ENCODE results near the gene PRKD3.

Gene PRKD3

DNA sequence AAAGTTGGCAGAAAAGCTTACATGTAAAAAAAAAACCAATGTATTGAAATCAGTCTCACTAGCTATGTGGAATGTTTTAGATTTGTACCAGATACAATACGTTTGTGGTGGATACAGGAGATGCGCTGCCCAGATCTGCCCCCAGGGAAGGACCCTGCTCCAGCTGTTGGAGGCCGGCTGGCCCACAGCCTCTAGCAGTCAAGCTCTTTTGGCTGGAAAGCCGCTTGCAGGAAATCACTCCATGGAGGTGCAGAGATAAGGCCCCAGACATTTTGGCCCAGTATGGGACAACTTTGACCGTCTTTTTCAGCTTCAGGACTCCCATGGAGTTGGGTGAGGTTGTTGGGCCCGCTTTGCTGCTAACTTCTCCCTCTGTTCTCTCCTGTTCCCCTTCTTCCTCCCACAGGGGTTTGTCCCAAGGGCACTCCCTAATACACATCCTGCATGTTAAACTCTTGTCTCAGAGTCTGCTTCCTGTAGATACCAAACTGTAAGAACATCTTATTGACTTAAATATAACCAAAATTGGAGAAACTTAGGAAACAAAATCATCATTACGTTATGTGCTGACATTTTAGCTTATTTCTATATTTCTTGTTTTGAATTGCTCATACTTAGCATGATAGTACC is 18.1 kb upstream of the PRKD3 start:
- DNase-seq, result no peak

DNA sequence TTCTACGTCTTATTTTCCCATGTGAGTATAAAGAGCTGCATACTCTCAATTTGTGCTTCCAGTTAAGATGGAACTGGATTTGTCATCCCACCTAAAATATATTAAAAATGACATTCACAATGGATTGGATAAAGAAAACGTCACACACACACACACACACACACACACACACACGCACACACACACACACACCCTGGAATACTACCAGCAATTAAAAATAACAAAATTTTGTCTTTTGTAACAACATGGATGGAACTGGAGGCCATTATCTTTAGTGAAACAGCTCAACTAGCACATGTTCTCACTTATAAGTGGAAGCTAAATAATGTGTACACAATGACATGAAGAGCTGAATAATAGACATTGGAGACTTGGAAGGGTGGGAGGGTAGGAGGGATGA is 16.0 kb upstream of the PRKD3 start:
- DNase-seq, result no peak

DNA sequence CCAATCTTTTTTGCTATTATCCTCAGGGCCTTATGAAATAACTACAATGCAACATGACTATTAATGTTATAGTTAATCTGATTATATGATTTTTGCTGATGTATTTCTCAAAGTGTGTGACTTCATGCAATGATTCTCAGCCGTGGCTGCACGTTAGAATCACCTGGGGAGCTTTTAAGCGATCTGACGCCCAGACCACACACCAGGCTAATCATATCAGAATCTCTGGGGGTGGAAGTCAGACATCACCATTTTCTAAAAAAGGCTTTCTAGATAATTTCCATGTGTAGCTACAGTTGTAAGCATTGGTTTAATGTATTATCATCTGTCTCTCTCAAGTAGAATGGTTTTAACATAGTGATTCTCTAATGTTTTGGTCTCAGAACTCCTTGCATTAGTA is 14.3 kb upstream of the PRKD3 start:
- DNase-seq, result no peak

DNA sequence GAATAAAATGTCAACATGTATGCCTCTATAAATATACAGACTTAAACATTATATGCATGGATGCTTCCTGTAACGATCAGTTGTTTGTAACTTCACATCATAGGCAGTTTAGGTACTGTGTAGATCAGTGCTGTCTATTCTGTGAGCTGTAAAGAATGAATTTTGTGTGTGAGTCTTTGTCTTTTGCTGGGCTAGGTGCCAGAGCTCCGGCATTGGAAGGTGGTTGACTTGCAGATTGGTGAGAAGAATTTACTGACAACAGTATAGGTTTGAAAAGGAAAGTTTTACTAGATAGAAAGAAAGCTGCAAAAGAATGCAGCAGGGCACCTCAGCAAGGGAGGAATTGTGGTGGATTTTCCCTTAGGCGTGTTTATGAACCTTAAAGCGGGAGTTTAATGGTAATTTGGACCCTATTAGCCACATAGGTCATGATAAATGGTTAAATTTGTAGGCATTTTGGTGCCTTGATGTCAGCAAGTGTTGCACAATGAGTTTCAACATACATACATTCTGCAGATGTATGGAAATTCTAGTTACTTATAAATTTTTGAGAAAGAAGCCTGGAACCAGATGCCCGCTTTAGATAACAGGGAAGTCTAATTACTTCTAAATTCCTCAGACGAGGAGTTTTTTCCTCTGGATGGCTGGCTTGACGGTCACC is 13.1 kb upstream of the PRKD3 start:
- no peak for DNase-seq

DNA sequence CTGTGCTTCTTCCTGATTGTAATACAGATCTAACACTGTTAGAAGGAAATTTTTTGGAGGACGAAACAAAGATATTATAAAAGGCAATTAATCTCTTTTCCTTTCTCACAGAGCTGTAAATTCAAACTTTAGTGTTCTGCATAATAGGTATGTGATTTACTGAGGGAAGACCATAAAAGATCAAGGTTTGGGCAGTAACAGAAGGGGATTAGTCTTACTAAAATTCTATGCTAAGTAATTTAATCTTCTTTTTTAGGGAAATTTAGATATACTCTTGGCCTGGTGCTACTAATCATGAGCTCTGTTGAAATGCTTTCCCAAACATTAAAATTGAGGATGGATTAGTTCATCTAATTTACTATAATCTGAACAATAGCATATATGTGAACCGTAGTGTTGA is 11.0 kb upstream of the PRKD3 start:
- DNase-seq, result no peak

DNA sequence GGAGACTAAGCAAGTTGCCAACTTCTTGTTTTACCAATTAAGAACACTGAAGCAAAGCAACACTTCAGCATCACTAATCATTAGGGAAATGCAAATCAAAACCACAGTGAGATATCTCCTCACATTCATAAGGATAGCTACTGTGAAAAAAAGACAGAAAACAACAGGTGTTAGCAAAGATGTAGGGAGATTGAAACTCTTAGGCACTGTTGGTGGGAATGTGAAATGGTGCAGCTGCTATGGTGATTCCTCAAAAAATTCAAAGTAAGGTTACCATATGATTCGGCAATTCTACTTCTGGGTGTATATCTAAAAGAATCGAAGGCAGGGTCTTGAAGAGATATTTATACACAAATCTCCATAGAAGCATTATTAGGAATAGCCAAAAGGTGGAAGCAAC is 8.6 kb upstream of the PRKD3 start:
- no peak for DNase-seq

DNA sequence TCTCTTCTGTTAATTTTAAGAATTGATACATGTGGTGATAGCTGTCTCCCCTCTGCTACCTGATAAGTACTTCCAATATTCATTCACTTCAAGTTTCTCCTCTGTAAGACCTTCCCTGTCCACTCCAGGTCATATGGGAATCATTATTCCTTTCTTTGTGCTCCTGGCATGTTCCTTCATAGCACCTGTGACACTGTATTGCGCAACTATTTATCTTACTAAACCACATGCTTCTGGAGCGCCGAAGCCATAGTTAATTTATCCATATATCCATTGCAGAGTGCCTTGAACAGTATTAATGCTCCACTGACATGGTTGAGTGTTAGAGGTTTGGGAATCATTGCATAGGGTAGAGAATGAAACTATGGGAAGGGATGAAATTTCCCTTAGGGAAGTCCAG is 7.9 kb upstream of the PRKD3 start:
- DNase-seq, result no peak

DNA sequence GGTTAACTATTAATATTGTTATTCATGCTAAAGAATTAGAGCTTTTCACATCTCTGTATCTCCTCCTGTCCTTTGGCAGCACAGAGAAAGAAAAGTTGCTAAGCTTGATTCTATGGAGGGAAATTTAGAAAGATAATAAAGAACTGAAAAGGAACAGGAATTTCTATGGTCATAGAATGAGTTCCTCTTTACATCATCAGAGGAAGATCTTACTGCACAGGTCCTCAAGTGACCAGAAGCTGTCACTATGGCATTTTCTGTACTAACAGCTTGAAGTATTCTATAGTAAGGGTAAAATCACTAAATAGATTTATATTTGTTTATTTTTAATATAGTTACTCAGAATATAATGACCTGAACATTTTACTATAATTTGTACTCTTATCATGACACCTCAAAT is 6.0 kb upstream of the PRKD3 start:
- no peak for DNase-seq

DNA sequence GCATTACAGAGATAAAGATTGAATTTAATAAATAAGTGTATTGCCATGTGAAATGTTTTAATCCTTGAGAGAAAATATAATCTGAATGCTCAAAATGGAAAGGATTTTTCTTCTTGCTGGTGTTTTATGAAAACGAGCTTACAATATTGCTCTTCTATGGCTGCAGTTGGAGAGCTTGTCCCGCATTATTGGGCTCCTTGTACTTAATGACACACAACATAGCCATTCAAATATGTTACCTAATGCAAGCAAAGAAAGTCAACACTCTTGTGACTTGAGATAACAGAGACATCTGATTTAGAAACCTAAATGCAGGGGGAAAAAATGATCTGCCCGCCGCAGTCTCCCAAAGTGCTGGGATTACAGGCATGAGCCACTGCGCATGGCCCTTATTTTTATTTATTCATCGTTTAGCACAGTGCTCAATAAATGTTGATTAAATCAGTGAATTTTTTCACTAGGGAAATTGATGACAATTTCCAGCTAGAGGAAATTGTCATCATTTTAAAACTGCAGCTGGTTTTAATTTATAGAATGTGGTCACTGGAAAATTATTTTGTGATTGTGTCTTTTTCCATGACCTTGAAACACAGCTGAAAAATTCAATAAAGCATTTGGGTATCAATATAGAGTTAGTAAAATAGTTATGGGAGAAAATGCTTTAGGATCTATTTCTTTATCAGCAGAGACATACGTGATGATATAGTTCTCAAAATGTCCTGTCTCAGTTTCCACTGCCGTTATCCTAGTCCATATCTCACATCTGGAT is 2.4 kb upstream of the PRKD3 start:
- DNase-seq, result no peak

DNA sequence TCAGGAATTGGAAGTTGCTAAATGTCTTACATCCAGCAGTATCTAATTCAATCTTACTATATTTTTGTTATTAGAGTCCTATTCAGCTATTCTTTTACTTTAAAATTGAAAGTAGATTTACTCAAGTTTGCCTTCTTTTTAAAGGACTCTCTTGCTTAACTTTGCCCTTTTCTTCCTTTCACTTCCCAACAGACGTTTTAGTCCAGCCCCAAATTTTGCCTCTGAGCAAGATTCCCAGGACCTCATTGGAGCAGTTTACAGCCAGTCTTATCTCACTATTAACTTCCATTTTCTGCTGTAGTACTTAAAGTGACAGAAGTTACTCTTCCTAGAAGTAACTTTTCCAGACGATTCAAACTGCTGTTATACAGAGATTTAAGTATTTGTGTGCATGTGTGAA is 1.7 kb upstream of the PRKD3 start:
- DNase-seq, result no peak

DNA sequence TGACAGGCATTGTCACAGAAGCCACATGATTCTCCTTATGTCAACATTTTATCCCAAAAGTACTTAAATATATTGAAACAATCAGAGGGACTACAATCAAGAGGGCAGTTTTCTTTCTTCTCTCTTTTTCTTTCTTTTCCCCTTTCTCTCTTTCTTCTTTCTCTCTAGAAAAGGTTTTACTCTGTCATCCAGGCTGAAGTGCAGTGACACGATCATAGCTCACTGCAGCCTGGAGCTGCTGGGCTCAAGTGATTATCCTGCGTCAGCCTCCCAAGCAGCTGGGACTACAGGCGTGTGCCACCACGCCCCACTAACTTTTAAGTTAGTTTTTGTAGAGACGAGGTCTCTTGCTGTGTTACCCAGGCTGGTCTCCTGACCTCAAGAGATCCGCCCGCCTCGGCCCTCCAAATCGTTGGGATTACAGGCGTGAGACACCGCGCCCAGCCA is 1.0 kb upstream of the PRKD3 start:
- no peak for DNase-seq

DNA sequence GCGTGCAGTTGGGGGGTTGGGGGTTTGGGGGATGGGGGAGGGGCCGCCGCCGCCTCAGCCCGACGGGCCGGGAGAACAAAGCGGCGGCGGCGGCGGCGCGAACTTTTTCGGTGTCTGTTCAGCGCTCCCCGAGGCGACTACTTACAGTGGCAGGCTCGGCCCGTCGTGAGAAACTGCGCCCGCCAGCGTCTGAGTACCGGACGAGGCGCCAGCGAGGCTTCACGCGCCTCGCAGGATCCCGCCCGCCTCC is 172 bp downstream of the PRKD3 start:
- peak; percentile 53 for DNase-seq

DNA sequence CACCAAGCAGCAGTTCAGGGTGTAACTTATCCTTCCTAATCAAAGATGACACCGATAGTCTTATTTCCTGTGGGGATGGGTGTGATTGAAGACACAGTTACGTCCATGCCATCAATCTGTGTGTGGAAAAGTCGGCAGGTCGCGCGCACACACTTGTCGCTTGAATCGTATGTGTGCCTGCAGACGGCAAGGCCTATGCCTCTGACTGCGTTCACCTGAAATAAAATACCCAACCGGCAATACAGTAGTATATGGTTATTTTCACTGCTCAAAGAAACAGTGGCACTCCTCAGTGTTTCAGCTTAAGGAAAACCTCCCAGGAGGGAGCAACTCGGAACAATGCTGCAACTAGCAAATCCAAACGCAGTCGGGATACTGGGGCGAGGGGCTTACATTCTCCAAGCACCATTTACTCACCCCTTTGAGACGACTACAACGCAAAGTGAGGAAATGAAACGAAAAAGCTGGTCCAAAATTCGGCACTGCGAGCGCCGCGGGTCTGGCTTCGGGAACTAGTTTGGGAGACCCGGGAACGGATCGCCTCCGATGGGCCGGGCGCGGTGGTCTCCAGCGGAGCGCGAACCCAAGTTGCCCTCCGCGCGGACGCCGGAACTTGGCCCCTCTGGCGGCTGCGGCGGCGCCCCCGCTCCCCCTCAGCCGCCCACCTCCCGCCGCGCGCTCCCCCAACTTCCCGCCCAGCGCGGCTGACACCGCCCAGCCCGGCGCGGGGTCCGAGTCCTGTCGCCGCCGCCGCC is 675 bp downstream of the PRKD3 start:
- peak; percentile 44 for DNase-seq

DNA sequence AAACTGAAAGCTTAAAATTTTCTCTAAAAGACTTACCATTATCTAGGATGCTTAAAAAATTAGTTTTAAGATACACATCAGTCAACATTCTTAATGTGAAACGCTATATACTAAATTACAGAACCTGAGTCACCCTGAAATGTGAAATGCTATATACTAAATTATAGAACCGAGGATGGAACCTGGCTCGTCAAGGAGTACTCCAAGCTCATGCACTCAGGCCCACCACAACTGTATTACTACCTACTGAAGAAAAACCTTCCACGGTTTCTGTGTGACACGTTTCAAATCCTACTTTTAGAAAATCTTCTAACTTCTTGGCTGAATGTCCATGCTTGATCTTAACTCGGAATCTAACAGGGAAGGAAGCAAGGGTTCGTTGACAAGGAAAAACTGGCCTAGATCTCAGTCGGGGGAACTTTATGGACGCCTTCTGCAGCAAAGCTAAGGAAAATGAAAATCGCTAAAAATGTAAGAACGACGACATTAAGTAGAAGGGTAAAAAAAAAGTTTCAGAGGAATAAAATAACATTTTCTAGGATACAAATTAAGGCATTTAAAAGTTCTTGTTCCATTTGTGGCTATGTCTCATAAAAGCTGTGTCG is 1.4 kb downstream of the PRKD3 start:
- DNase-seq, result no peak

DNA sequence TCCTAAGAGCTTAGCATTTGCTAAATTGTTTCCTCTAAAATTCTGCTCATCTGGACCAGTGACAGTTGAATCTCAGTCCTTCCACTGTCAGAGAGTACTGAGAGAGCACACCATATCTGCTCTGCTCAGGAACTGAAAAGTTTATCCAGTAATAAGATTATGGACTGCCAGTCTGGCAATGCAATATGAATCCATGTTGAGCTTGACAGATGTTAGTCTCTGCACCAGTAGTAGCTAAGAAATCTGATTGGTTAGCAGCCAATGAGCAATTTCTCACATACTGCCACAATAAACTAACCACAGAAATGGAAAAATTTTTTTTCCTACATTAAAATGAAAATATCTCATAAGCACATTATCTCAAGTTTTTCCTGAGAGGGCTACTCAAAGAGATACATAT is 2.3 kb downstream of the PRKD3 start:
- no peak for DNase-seq

DNA sequence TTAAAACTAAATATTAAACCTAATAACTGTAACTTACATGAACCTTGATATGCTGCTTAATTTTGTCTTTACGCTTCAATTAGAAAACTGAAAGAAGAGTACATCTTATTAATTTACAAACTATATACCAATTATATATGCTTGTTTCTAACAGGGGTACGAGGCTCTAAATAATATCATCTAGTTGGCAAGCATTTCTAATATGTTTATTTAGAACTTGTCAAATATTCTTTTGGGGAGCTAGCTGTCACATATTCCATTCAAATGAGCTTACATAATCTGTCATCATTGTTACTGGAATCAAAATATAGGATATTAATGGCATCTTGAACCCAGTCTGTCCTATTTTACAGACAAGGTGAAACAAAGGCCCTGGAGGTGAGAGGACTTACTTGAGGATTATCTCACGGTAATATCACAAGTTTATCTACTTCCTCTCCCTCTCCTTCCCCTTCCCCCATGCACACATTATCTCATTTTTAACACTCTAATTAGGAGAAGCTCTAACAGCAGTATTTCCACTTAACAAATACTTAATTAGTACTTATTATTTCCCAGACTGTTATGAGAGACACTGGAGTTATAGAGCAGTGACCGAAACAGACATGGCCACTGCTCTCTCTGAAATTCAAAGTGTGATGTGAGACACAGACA is 3.5 kb downstream of the PRKD3 start:
- DNase-seq, result no peak

DNA sequence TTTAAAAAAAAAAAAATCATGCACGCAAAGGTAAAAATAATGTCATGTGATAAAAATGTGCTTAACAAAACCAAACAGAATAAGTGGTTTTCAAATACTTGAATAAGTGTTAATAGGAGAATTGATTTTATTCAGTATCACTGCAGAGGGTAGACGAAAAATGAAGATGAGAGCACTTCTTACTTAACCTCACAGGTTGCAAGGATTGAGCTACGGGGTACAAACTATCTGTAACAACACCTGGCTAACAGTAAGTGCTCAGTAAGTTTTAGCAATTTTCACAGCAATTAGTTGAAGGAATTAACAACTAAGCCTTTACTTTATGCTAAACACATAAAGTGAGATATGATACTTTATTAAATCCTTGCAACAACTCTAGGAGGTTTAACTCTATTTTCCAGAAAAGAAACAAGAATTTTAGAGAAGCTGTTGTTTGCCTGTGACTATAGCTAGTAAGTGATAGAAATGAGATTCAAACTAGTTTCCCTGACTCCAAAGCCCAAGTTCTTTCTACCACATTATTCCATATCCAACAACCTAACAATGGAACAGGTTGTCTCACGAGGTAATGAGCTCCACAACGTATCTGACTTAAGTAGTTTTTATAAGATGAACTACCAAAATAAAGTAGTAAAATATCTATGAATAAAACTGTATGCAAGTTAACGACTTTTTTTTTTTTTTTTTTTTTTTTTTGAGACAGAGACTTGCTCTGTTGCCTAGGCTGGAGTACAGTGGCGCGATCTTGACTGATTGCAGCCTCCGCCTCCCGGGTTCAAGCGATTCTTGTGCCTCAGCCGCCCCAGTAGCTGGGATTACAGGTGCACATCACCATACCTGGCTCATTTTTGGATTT is 4.7 kb downstream of the PRKD3 start:
- DNase-seq, result no peak

DNA sequence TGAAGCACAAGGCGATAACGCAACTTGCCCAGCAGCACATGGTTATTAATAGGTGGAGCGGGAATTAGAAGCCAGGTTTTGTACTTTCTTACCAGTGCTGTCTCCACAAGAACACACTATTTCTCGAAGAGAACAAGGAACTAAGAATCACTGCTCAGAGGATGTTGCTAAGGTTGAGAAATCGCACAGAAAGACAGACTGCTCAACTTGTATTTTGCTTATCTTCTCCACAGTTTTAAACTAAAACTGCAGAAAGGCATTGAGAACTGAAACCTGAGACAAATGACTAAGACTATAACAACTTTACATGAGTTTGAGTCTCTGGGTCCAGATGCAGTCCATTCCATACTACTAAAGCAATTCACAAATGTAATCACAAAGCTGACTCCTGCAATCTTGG is 6.2 kb downstream of the PRKD3 start:
- no peak for DNase-seq

DNA sequence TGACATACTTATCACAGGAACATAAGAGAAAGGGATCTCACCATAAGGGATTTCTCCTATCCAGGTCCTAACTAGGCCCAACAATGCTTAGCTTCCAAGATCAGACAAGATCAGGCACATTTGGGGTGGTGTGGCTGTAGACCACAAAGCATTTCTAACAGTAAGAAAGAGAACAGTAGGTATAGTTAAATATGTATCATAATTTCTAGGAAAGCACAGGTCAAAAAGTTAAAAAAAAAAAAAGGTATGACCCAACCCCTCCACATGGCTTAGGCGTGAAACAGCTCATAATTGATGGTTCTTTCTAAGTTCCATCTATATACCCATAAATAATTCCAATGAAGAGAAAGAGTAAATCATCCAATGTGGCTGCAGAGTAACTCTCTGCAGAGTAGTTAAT is 6.9 kb downstream of the PRKD3 start:
- DNase-seq, result no peak

DNA sequence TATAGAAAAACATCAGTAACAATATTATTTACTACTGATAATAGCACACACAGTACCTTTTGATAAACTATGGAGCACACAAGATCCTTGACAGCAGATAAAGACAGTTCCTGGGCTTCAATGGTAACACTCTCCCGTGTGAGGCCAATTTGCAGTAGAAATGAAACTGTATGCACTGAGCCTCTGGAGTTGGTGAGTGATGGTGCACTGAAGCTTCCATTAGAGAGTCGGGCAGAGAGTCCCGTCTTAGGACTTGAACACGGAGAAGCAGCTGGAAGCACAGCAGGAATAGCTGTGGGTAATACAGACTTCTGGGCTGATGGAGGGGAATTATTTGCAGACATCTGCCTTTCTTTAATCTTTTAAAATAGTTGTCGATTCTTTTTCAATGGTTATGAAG is 8.5 kb downstream of the PRKD3 start:
- no peak for DNase-seq

DNA sequence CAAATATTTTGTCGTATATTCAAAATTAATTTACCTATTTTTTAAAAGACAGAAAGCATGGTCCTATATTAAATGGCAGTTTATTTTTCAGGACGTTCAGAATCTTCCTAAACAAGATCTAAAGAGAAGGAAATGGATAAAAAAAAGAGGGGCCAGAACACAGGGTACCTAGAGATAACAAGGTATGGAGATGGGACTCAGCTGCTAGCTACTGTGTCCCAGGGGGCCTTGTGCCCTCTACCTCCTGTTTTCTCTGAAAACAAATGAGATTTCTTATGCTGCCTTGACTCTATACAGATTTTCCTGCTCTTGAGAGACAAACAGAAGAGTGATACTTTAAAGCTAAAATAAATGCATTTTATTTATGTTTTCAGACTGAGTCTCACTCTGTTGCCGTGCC is 9.3 kb downstream of the PRKD3 start:
- no peak for DNase-seq

DNA sequence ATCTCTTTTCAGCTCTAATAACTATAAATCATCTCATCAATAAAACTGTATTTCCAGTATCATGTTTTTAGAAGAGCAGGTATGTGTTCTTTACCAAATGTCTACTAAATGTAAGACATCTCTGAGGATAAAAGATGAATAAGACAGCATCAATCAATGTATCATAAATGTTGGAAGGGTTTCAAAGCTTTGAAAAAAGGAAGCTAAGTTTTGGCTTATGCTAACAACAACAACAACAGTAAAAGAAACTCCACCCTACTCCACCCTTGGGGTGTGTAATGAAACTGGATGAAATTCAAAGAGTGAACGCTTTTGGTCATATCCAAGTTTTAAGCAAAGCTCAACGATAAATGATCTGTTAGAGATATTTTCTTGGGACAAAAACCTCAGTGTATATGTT is 17.1 kb downstream of the PRKD3 start:
- no peak for DNase-seq
